WTC11 (cell line): ENCODE data around the gene SDR42E2. TPM values are rescaled to one million over a fixed set of nuclear protein-coding genes. Genes with fewer than 3 reads are reported as not detected.

Experiments
- ATAC-seq: fragments of 200-7000 bp; cut with Tn5 transposase; 2 replicates; pipeline ENCODE4 v1.10.0; 2021; ENCODE audit warnings: mild to moderate bottlenecking, moderate library complexity
- Bru-seq: library from RNA; stranded (reverse); fragments of 400-500 nt; gene quantifications from one replicate; lab custom pipeline; 2021; lab: Mats Ljungman, UMichigan
- CTCF ChIA-PET: fragments of 300-600 bp; sonication (Branson Sonifier 250); formaldehyde crosslinking; loops from one replicate; lab custom pipeline; 2021; ENCODE audit warnings: antibody characterized with exemption; lab: Charles Lee
- POLR2A ChIA-PET: fragments of 350-600 bp; sonication (Branson Sonifier 250); formaldehyde crosslinking; loops from one replicate; lab custom pipeline; 2021; ENCODE audit warnings: antibody characterized with exemption; lab: Charles Lee
- DNase-seq: peaks from one replicate; pipeline ENCODE4 v3.0.0; 2021; ENCODE audit warnings: low spot score
- H3K27ac Mint-ChIP-seq: 2 replicates; pipeline ENCODE4 v1.8.0; 2021; ENCODE audit warnings: mixed read lengths
- H3K27me3 Mint-ChIP-seq: 2 replicates; pipeline ENCODE4 v1.8.0; 2021; ENCODE audit warnings: low read depth, mild to moderate bottlenecking, moderate library complexity, mixed read lengths
- H3K36me3 Mint-ChIP-seq: 2 replicates; pipeline ENCODE4 v1.8.0; 2021; ENCODE audit warnings: mixed read lengths
- H3K4me1 Mint-ChIP-seq: 2 replicates; pipeline ENCODE4 v1.8.0; 2022; ENCODE audit warnings: mixed read lengths
- H3K4me3 Mint-ChIP-seq: 2 replicates; pipeline ENCODE4 v1.8.0; 2021; ENCODE audit warnings: mild to moderate bottlenecking, moderate library complexity, mixed read lengths
- H3K9me3 Mint-ChIP-seq: 2 replicates; pipeline ENCODE4 v1.8.0; 2021; ENCODE audit warnings: mixed read lengths
- ATF2 ChIP-seq: sonication (generic); formaldehyde crosslinking; IDR thresholded peaks from 2 replicates; pipeline ENCODE4 v1.8.1; 2022; ENCODE audit warnings: low read depth, missing genetic modification reagents, borderline replicate concordance
- ATF6 ChIP-seq: sonication (generic); formaldehyde crosslinking; IDR thresholded peaks from 2 replicates; pipeline ENCODE4 v1.8.1; 2023; ENCODE audit warnings: mild to moderate bottlenecking, missing genetic modification reagents
- E2F4 ChIP-seq: sonication (generic); formaldehyde crosslinking; IDR thresholded peaks from 2 replicates; pipeline ENCODE4 v1.8.1; 2022; ENCODE audit warnings: low read depth, mild to moderate bottlenecking, moderate library complexity, missing genetic modification reagents, borderline replicate concordance
- E2F5 ChIP-seq: sonication (generic); formaldehyde crosslinking; IDR thresholded peaks from 2 replicates; pipeline ENCODE4 v1.8.1; 2022; ENCODE audit warnings: mild to moderate bottlenecking, moderate library complexity, missing genetic modification reagents
- ESRRA ChIP-seq: sonication (generic); formaldehyde crosslinking; IDR thresholded peaks from 2 replicates; pipeline ENCODE4 v1.8.1; 2022; ENCODE audit warnings: mild to moderate bottlenecking, missing genetic modification reagents, borderline replicate concordance
- ETV6 ChIP-seq: sonication (generic); formaldehyde crosslinking; IDR thresholded peaks from 2 replicates; pipeline ENCODE4 v1.8.1; 2022; ENCODE audit warnings: mild to moderate bottlenecking, missing genetic modification reagents
- FOXK1 ChIP-seq: sonication (generic); formaldehyde crosslinking; IDR thresholded peaks from 2 replicates; pipeline ENCODE4 v1.8.0; 2022; ENCODE audit warnings: mild to moderate bottlenecking, moderate library complexity, missing genetic modification reagents
- FOXP4 ChIP-seq: sonication (generic); formaldehyde crosslinking; IDR thresholded peaks from 2 replicates; pipeline ENCODE4 v1.8.0; 2022; ENCODE audit warnings: mild to moderate bottlenecking, missing genetic modification reagents
- GABPB1 ChIP-seq: sonication (generic); formaldehyde crosslinking; IDR thresholded peaks from 2 replicates; pipeline ENCODE4 v1.8.1; 2023; ENCODE audit warnings: mild to moderate bottlenecking, missing genetic modification reagents
- HMGA2 ChIP-seq: fragments of 250-450 bp; sonication (Bioruptor Pico); IDR thresholded peaks from 2 replicates; pipeline ENCODE4 v1.4.0; 2021; ENCODE audit warnings: mild to moderate bottlenecking, moderate library complexity
- JUN ChIP-seq: sonication (generic); formaldehyde crosslinking; IDR thresholded peaks from 2 replicates; pipeline ENCODE4 v1.8.0; 2023; ENCODE audit warnings: mild to moderate bottlenecking, missing genetic modification reagents
- MAX ChIP-seq: sonication (generic); formaldehyde crosslinking; IDR thresholded peaks from 2 replicates; pipeline ENCODE4 v1.8.0; 2022; ENCODE audit warnings: mild to moderate bottlenecking, missing genetic modification reagents
- PRRX2 ChIP-seq: fragments of 250-450 bp; sonication (Bioruptor Pico); IDR thresholded peaks from 2 replicates; pipeline ENCODE4 v1.8.0; 2021; ENCODE audit warnings: mild to moderate bottlenecking
- SP1 ChIP-seq: sonication (generic); formaldehyde crosslinking; conservative IDR thresholded peaks from 2 replicates; pipeline ENCODE4 v1.8.1; 2022; ENCODE audit warnings: missing genetic modification reagents
- TEAD4 ChIP-seq: sonication (generic); formaldehyde crosslinking; IDR thresholded peaks from 2 replicates; pipeline ENCODE4 v1.8.0; 2022; ENCODE audit warnings: mild to moderate bottlenecking, missing genetic modification reagents
- ZNF121 ChIP-seq: sonication (generic); formaldehyde crosslinking; IDR thresholded peaks from 2 replicates; pipeline ENCODE4 v1.8.0; 2023; ENCODE audit warnings: missing genetic modification reagents
- ZNF219 ChIP-seq: sonication (generic); formaldehyde crosslinking; IDR thresholded peaks from 2 replicates; pipeline ENCODE4 v1.8.0; 2023; ENCODE audit warnings: missing genetic modification reagents, mild to moderate bottlenecking, borderline replicate concordance
- ZNF396 ChIP-seq: fragments of 250-450 bp; sonication (Bioruptor Pico); IDR thresholded peaks from 2 replicates; pipeline ENCODE4 v1.8.0; 2021; ENCODE audit warnings: mild to moderate bottlenecking, moderate library complexity, borderline replicate concordance
- ZNF423 ChIP-seq: fragments of 250-450 bp; sonication (Bioruptor Pico); IDR thresholded peaks from 2 replicates; pipeline ENCODE4 v2.1.2; 2022; ENCODE audit warnings: mild to moderate bottlenecking, moderate library complexity
- long read RNA-seq, 3 experiments: library from RNA in 1 of 3; library from capped mRNA in 1 of 3; library from polyadenylated mRNA in 1 of 3; unstranded in 2 of 3; stranded (forward) in 1 of 3; transcript quantifications; one replicate each; pipeline ENCODE4 v2.0.0, GENCODE V29; 2021
- total RNA-seq: library from RNA; stranded (reverse); gene quantifications from 3 replicates; pipeline ENCODE4 v1.2.3, GENCODE V29; 2021

The SDR42E2 gene
- 0.09 to 0.18 TPM (median 0.13 TPM) in 3 replicates for total RNA-seq
- Bru-seq, nascent RNA = percentile 29 among the genes with signal in this experiment
- long read RNA-seq, experiment 1 = 0 reads
- long read RNA-seq, experiment 2 = 0 reads
- long read RNA-seq, experiment 3 = 0 reads

- Mint-ChIP-seq H3K27me3 (peaks cover 53% of the 10 kb centered on the region), H3K27ac (no peak within 1 kb of the TSS), H3K4me1 (no peaks in the 10 kb centered on the region), H3K9me3 (peaks cover 9% of the 10 kb centered on the region; the same call in 1 of the 2 replicates), H3K4me3 (peak within 1 kb of the TSS; percentile 71), H3K36me3 (peaks cover 3% of the 10 kb centered on the region)
- DNase-seq (peak; percentile 80), ATAC-seq (peak; percentile 95)
- ChIA-PET CTCF (interaction anchor here (1.1 to 1.2 kb wide), 3 partner anchors 12 to 26 kb away, joined by 4 to 5 read pairs (median 4); no protein-coding TSS in a partner anchor), POLR2A (no interaction called here)
- TF ChIP-seq ETV6 (CRISPR knock-in tag) = peak; percentile 40; the same call in 1 of the 2 replicates
- TF ChIP-seq E2F5 (CRISPR knock-in tag) = no peak
- TF ChIP-seq MAX = 0 out of 2 replicates have a peak, but pooled peaks have one; percentile 55
- TF ChIP-seq ZNF423 (CRISPR knock-in tag) = peak; percentile 26; the same call in 1 of the 2 replicates
- 0 out of 2 replicates have a peak, but pooled peaks have one; percentile 28 for TF ChIP-seq E2F4 (CRISPR knock-in tag)
- TF ChIP-seq GABPB1 (CRISPR knock-in tag) = no peak
- no peak for TF ChIP-seq FOXK1 (CRISPR knock-in tag)
- TF ChIP-seq SP1 (CRISPR knock-in tag) = 0 out of 2 replicates have a peak, but pooled peaks have one; percentile 44
Observed at GRCh38 chr16:22161999-22162655, at the start of gene SDR42E2. TSS of gene SDR42E2 (plus strand) at chr16:22162506. CDS start at chr16:22165583, 3,077 bp downstream.

GRCh38 chr16:22116095-22116700 is 46.1 kb upstream of the SDR42E2 start:
- H3K9me3 Mint-ChIP-seq = no peaks in the 10 kb centered on the region
- ATAC-seq (no peak), DNase-seq (no peak)
- H3K4me3 Mint-ChIP-seq = no peak overlapping the region
- H3K27me3 Mint-ChIP-seq = no peaks in the 10 kb centered on the region; the same call in 1 of the 2 replicates
- no peak overlapping the region for H3K27ac Mint-ChIP-seq
- no peaks in the 10 kb centered on the region for H3K4me1 Mint-ChIP-seq
- CTCF ChIA-PET = no interaction called here
- TF ChIP-seq ZNF423 (CRISPR knock-in tag) (no peak), HMGA2 (CRISPR knock-in tag) (no peak), SP1 (CRISPR knock-in tag) (no peak), ATF2 (CRISPR knock-in tag) (no peak), PRRX2 (no peak), ZNF396 (CRISPR knock-in tag) (no peak), ATF6 (CRISPR knock-in tag) (no peak), JUN (no peak), ZNF219 (CRISPR knock-in tag) (no peak), ZNF121 (CRISPR knock-in tag) (no peak), TEAD4 (CRISPR knock-in tag) (no peak), ESRRA (CRISPR knock-in tag) (no peak), FOXP4 (CRISPR knock-in tag) (no peak)
- POLR2A ChIA-PET = no interaction called here
- no peaks in the 10 kb centered on the region for H3K36me3 Mint-ChIP-seq
